Skin epidermis (tissue), 12 donors: ENCODE measurements around the gene KCNQ5.

Experiments used
- H3K27ac ChIP-seq, 21 experiments: fragments of 200-600 bp; sonication (generic) in 11 of 21; one replicate each; pipeline ENCODE4 v1.5.0; 2020; ENCODE audit warnings: mild to moderate bottlenecking in 3 of 21, inconsistent platforms in 2 of 21, moderate library complexity in 2 of 21
- H3K4me3 ChIP-seq, 7 experiments: fragments of 200-600 bp; sonication (generic) in 2 of 7; one replicate each; pipeline ENCODE4 v1.5.0; 2020; ENCODE audit warnings: inconsistent platforms in 2 of 7, mild to moderate bottlenecking in 2 of 7, moderate library complexity in 1 of 7

KCNQ5 gene

DNA sequence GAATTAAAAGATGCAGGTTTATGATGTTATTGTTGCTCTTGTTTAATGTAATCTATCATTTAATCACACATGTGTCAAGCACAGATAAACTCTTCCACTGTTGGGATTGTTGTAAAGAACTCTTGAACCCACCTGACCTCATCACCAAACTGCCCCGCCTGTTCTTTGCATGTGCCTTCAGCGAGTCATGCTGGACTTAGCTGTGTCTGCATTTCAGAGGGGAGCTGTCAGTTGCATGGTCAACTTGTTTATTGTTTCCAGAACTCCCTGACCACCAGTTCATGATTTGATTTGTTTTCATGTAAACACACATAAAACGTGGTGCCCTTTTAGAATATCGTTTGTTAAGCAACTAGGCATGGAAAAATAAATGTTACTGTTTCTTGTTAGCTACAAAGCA is 509.8 kb downstream of the KCNQ5 start:
- no peak overlapping the region for H3K4me3 ChIP-seq
- no peak overlapping the region for H3K27ac ChIP-seq

DNA sequence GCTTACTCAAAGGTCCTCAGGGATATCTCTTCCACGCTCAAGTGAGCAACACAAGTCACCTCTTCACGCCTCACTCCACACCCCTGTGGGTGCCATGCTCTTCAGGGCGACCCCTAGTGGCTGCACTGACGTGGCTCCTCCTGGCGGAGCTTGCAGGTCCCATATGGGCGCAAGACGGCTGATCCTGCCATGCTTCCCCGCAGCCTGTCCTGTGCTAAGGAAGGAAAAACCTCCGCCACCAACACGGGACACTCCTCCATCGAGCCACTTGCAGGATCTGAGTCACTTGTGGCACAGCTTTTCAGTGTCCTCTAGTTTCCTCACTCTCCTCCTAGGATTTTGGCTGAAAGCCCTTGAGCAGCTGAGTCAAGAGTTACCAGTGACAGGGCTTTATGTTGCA is 512.7 kb downstream of the KCNQ5 start:
- no peak overlapping the region for H3K27ac ChIP-seq
- no peak overlapping the region for H3K4me3 ChIP-seq

DNA sequence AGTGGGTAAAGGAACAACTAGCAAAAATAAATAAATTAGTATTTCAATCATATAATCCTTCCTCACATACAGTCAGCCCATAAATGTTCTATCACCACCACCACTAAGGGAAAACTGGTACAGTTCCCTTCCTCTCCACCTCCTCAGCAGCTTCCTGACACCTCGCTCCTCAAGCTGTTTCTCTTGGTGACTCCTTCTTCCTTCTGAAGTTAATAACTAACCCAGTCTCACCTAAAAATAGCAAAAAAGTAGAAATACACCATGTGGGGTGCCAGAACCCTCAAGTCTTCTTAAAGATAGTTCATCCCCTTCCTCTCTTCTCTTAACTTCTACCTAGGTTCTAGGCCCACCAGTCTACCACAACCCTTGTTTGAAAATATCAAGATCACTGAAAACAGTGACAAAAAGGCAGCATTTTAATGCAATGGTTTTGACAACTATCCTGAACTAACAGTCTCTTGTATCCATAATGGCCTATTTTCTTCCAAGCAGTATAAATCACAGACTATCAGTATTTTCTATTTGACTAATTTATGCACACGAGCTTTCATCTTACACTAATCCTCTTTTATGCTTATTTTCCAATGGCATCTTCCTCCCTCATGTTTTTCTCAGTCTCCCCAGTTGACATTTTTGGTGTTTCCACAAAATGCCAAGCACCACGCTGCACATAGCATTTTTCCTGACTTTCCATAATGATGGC is 518.0 kb downstream of the KCNQ5 start:
- H3K27ac ChIP-seq = no peak overlapping the region
- no peak overlapping the region for H3K4me3 ChIP-seq

DNA sequence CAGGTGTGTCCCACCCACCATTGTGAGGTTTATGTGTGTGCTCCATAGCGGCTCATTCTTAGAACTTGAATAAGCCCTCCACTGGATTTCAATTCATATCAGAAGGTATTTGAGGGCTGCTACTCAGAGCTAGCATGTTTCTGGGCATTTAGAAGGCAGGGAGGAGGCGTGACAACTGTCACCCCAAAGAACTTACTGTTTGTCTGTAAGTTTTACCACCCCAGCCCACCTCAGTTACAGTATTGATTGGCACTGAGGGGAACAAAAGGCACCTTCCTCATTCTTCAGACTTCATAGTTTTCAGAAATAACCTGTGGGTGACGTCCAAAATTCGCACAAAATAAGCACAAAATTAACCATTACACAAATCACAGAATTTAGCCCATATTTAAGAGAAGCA is 521.7 kb downstream of the KCNQ5 start:
- no peak overlapping the region for H3K4me3 ChIP-seq
- H3K27ac ChIP-seq = no peak overlapping the region

DNA sequence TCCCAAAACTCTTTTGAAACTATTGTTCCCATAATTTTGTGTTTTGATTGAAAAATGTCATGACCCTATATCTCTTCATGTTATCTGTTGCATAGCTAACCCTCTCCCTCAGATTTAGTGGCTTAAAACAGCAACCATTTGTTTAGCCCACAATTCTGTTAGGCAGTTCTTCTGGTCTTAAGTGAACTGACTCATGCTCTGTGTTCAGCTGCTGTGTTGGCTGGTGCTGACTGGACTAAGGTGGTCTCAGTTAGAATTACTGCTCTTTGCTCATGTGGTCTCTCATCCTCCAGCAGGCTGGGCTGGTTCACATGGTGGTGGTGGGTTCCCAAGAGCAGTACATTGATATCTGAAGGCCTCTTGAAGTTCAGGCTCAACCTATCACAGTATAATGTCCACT is 522.7 kb downstream of the KCNQ5 start:
- H3K27ac ChIP-seq = no peak overlapping the region
- H3K4me3 ChIP-seq = no peak overlapping the region

DNA sequence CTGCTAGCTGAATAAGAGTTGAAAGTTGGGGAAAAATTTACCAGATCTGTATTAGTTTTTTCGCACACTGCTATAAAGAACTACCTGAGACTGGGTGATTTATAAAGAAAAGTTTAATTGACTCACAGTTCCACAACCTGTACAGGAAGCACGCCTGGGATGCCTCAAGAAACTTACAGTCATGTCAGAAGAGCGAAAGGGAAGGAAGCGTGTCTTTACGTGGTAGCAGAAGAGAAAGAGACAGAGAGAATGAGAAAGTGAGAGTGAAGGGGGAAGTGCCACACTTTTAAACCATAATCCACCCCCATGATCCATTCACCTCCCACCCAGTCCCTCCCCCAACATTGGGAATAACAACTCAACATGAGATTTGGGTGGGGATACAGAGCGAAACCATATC is 523.8 kb downstream of the KCNQ5 start:
- Histone ChIP-seq H3K27ac (no peak overlapping the region), H3K4me3 (no peak overlapping the region)

DNA sequence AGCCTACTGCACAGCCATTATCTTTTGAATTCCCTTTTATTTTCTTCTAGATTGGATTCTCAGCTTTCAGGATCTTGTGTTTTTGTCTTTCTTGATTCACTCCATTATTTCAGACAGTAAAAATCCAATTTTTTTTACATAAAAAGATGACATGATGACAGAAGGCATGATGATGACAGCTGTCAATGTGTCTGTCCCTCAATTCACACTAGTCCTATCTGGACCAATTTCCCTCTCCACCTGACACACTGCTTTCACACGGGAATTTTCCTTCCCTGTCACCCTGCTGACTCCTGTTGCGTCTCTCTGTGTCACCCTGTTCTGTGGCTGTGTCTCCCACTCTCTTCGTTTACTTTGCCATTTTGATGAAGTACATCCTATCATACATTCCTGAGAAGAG is 529.9 kb downstream of the KCNQ5 start:
- Histone ChIP-seq H3K27ac (no peak overlapping the region), H3K4me3 (no peak overlapping the region)

DNA sequence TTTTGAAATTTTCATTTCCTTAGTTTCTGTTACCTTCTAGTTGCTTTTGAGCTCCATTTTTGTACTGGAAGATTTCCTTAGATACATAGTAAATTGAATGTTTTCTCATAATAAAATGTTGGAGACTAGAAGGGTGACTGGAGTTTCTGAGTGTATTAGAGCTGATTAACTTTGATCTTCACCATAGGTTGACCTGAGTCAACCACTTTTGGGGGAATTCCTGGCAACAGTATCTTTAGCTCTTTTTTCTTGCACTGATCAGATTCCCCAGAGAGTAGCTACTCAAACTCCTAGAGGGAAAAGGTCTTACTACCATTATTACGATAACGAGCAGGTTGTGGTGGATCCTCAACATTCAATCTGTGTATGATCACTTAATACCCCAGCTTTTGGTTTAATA is 530.7 kb downstream of the KCNQ5 start:
- Histone ChIP-seq H3K27ac (no peak overlapping the region), H3K4me3 (no peak overlapping the region)

DNA sequence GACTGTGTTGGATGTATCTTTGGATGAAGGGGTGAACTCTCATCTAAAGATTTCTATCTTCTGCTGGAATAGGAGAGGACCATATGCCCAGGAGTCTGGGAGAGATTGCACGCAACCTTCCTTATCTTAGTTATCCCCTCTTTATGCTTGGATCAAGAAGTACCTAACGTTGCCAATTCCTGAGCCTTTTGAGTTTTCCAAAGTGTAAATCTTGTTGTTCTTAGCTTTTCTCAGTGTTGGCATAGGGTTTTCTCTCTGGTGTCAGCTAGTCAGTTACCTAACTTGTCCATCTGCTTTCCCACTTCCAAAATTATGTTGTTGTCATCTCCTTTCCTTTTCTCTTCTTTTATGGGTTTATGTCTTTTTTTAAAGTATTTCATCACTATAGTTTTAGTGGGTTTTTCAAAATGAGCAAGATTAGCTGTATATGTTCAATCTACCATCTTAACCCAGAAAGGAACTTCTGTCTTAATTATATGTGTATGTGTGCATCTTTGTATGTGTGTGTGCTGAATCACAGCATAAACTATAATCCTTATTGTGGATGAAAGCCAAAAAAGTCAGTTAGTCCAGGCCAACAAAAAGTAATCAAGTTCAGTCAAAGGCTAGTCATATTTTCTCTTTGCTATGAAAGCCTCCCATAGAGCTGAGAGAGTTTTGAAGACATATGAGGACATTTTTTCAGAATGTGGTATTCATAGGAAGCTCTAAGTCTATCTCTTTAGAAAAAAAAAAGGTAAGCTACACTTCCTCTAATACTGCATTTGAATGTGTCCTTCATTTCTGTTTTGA is 531.3 kb downstream of the KCNQ5 start:
- H3K4me3 ChIP-seq = no peak overlapping the region
- H3K27ac ChIP-seq = no peak overlapping the region

DNA sequence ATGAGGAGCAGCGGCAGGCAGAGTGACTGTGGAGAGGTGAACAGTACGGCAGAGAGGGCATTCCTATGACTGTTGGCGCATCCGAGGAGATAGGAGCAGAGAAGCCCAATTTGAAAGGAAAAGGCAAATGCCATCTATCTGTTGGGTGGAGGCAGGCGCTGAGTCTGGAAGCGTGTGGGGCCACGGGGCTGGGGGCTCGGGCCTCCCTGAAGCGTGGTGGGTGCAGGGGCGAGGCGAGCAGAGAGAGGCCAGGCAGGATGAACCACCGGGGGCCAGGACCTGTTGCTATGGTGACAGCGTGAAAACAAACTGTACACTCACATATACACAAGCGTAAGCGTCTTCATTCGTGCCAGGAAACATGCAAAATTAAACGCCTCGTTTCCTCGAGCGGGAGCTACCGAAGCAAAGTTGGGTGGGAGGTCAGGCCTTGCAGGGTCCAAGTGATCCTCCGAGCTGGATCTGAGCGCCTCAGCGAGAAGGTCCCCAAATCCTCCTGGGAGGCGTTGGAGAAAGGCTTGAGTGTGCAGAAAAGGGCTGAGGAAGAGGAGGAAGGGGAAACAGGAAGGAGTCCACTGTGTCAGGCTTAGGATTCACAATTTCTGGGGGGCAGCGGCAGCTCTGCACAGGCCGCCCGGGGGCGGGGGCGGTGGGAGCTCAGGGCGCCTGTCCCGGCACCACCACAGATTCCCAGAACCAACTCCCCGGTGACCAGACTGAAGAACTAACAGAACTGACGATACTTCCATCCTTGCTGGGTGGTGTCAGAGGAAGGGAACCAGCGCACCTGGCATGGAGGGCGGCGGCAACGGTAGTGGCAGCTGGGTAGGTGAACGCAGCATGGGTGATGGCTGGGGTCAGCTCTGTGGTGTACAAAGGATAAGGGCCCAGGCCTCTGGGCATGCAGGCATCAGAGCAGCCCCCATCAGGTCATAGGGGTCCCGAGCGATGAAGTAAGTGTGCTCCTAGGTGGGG is 535.2 kb downstream of the KCNQ5 start:
- H3K4me3 ChIP-seq = no peak overlapping the region
- H3K27ac ChIP-seq = no peak overlapping the region

DNA sequence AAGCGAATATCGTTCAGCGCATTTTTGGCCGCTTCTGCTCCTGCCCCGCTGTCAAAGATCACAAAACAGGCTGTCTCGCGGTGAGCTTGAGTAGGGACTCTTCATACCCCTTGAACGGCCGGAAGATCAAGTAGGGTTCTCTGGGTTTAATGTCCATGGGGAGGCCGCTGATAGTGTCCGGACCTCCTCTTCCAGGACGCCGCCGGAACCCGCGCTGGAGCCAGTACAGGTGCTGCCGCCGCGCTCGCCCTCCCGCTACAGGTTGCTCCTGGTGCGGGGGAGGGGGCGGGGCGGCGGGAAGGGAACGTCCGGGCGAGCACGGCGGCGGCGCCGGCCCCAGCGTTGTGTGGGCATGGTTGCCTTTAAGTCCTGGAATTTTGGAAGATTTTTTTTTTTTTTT is 536.0 kb downstream of the KCNQ5 start:
- H3K4me3 ChIP-seq = no peak overlapping the region

DNA sequence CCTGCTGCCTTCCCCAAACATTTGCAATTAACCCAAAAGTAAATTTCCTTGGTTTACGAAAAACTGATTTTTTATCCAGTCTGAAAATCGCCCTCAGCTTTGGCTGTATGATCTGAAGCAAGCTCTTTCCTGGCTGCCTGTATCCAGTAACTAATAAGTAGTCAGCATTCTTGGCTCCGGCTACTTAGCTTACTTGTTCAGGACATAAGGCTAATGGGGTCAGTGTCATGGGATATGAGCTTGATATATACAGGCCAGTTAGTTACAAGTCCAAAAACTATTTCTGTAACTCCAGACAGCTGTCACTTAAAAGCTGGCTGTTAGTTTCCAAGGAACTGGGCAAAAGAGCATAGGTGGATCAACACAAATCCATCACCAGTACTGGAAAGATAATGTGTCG is 547.2 kb downstream of the KCNQ5 start:
- H3K27ac ChIP-seq = no peak overlapping the region
- no peak overlapping the region for H3K4me3 ChIP-seq

More for the DNA sequence above, 536.0 kb downstream of the KCNQ5 start:
- no peak overlapping the region for H3K27ac ChIP-seq

DNA sequence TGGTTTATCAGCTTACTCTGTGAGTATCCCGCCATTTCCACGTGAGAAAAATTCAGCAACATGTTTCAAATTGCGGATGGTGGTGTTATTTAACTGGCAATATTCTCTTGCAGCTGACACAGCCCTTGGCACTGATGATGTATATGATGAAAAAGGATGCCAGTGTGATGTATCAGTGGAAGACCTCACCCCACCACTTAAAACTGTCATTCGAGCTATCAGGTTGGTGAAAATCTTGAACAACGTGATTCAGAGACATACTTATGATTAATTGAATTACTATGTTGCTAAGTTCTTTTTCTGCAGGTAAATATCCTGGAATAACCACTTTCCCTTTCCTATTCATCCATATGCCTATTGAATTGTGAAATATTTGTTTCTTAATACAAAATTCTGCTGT is 547.8 kb downstream of the KCNQ5 start:
- H3K4me3 ChIP-seq = no peak overlapping the region
- H3K27ac ChIP-seq = no peak overlapping the region

DNA sequence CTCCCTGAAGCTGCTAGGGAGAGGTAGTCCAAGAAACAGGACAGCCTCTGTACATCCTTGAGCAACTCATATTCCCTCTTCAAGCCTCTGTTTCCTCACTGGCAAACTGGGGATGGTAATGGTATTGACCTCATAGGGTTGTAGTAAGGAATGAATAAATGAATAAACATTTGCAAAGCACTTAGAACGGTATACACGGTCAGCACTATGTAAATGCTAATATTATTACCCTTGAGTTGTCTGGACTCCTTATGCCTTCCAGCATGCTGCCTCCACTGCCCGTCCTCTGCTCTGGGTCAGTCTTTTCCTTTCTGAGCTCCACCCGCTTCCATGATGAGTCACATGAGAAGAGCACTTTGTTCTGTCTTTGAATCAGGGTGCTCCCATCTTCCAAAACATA is 552.8 kb downstream of the KCNQ5 start:
- Histone ChIP-seq H3K4me3 (no peak overlapping the region), H3K27ac (no peak overlapping the region)

DNA sequence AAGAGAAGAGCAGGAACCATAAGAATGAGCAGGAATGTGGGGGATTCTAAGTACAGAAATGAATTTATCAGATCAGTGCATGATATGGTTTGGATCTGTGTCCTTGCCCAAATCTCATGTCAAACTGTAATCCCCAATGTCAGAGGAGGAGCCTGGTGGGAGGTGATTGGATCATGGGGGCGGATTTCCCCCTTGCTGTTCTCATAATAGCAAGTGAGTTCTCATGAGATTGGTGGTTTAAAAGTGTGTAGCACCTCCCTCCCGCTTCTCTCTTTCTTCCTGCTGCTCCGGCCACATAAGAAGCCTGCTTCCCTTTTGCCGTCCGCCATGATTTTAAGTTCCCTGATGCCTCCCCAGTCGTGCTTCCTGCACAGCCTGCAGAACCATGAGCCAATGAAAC is 554.2 kb downstream of the KCNQ5 start:
- Histone ChIP-seq H3K4me3 (no peak overlapping the region), H3K27ac (no peak overlapping the region)

DNA sequence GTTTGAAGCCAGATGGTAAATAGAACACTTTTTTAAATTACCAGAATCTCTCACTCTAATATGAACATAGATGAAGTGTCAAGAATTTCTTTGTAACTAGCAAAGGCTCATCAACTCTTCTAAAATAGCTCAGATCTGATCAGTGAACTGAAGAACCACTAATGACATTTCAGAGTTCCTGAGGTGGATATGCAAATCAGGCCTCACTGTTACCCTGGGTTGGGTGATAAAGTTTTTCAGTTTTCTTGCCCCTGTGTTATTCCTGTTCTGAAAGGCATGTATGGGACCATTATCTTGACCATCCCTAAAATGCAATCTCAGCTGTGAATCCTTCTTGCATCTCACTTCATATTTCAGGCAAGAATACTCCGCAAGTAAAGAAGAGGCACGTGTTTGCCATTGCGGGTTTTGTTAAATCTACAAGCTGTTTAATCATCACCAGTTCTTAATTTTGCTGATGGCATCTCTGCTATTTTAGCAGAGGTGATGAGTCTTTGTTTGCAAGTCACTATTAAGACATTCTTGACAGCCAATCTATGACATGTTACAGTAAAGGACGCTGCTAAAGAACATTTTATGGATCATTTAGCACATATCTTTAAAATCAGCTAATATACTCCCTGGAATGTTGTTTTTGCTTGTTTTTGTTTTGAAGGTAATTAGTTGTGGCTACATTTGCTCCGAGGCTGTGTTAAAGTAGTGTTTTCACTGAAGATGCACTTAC is 555.5 kb downstream of the KCNQ5 start:
- Histone ChIP-seq H3K4me3 (no peak overlapping the region), H3K27ac (no peak overlapping the region)

DNA sequence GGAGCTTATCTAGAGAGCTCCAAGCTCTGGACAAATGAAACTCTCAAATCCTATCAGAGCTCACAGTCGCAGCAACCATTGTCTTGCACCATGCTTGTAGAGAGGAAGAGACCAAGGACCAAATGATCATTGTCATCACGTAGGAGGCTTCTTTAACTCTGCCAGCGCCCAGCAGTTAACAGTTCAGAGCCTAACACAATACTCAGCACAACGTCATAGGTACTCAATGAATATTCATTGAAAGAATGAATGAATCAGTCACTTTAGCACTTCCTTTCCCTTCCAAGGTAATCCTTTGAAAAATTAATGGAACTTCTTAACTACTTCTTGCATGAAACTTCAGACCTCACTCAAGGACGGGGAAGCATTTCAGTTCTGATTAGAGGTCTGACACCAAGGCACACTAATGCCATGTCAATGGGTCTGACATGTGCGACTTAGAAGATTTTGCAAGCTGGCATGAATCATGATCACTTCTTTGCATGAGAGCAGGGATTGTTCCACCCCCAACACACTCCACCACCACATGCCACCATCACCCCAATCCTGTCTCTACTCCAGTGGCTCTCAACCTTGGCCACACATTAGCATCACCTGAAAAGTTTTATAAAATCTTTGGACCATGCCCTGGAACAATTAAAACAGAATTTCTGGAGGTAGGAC is 558.3 kb downstream of the KCNQ5 start:
- no peak overlapping the region for H3K4me3 ChIP-seq
- H3K27ac ChIP-seq = no peak overlapping the region

DNA sequence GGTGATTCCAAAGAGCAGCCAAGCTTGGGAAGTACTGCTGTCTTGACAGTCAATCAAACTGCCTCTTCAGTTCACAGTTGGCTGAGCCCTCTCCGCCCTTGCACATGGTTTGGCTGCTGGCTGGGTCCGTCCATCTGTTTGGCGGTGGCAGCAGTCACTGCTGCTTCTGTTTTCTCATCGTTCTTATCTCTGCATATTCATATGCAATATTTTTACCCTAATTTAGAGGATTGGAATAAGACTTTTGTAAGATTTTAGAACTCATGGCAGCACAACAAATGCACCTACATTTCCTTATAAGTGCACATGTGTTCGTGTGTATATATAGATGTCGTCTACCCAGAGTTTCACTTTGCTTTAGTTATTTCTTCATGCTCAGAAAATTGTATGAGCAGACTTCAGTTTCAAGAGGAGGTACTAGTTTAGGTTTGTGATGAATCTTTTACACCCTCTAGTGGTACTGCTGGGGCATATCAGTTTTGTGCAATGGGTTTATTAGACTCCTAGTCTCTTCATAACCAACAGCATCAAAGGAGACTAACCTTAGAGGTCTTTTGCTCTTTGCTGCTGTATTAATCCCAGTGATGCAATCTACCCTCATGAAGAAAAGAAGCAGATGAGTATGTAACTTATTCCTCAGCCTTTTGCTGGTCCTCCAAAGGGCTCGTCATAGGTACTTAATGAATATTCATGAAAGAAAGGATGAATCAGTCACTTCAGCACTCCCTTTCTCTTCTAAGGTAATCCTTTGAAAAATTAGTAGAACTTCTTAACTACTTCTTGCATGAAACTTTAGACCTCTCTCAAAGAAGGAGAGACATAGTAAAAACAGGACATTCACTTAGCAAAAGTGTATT is 559.1 kb downstream of the KCNQ5 start:
- H3K4me3 ChIP-seq = no peak overlapping the region
- no peak overlapping the region for H3K27ac ChIP-seq
